NCI-H1694 treated with DMSO at 0.1 percent for 48 hours (cell line): ENCODE measurements around the gene GPC6.
"Not testable (repeated sequence)": the region's sequence is repeated elsewhere in the genome, so short reads cannot be mapped to it uniquely, and the experiment has no call there.

Experiments
- DNase-seq: peaks from one replicate; lab custom pipeline; 2025; lab: John Stamatoyannopoulos, UW

GPC6 gene

GRCh38 chr13:94325650-94326049, 1099.0 kb downstream of the GPC6 start:
- DNase-seq = no peak

- DNase-seq = no peak
These were observed 1100.7 kb downstream of the GPC6 start for GRCh38 chr13:94327318-94327717.

GRCh38 chr13:94328381-94329041, 1101.9 kb downstream of the GPC6 start:
- no peak for DNase-seq

GRCh38 chr13:94329277-94329676, 1102.7 kb downstream of the GPC6 start:
- no peak for DNase-seq

- no peak for DNase-seq
These were observed 1103.3 kb downstream of the GPC6 start for GRCh38 chr13:94329754-94330551.

- no peak for DNase-seq
These were observed 1104.0 kb downstream of the GPC6 start for GRCh38 chr13:94330552-94331071.

GRCh38 chr13:94331281-94331680, 1104.7 kb downstream of the GPC6 start:
- no peak for DNase-seq

- no peak for DNase-seq
These were observed 1105.9 kb downstream of the GPC6 start for GRCh38 chr13:94332359-94333096.

GRCh38 chr13:94333131-94333820, 1106.7 kb downstream of the GPC6 start:
- DNase-seq = no peak

GRCh38 chr13:94335761-94336526, 1109.3 kb downstream of the GPC6 start:
- no peak for DNase-seq

- no peak for DNase-seq
These were observed 1112.6 kb downstream of the GPC6 start for GRCh38 chr13:94339116-94339687.

GRCh38 chr13:94342436-94343242, 1116.0 kb downstream of the GPC6 start:
- DNase-seq = no peak

GRCh38 chr13:94343243-94343585, 1116.6 kb downstream of the GPC6 start:
- DNase-seq = no peak

- DNase-seq = not testable (repeated sequence)
These were observed 1117.1 kb downstream of the GPC6 start for GRCh38 chr13:94343687-94344086.

GRCh38 chr13:94344126-94344818, 1117.7 kb downstream of the GPC6 start:
- no peak for DNase-seq

- DNase-seq = peak; percentile 20
These were observed 1119.0 kb downstream of the GPC6 start for GRCh38 chr13:94345374-94346195.

- no peak for DNase-seq
These were observed 1119.8 kb downstream of the GPC6 start for GRCh38 chr13:94346261-94347019.
